ENCODE data around the gene HIF1A. TPM values are rescaled to one million over a fixed set of nuclear protein-coding genes. Genes with fewer than 3 reads are reported as not detected.

The HIF1A gene
- polyA plus RNA-seq (2013, experiment 1 of 2), result 246 TPM
- 253 TPM for polyA plus RNA-seq (2013, experiment 2 of 2)

- Histone ChIP-seq H3K4me1 (ENCODE audit: control insufficient read depth, insufficient read depth, low read length, poor library complexity, severe bottlenecking) (peaks cover 13% of the 10 kb centered on the region), H3K27ac (ENCODE audit: low read depth, low read length, severe bottlenecking) (peak within 1 kb of the TSS; percentile 95), H3K4me3 (ENCODE audit: extremely low read depth, insufficient read depth, low read length, poor library complexity, severe bottlenecking) (peak within 1 kb of the TSS; percentile 67), H3K36me3 (ENCODE audit: control insufficient read depth, insufficient read depth, low read length) (peaks cover 4% of the 10 kb centered on the region), H3K9me3 (ENCODE audit: control insufficient read depth, low read length) (no peaks in the 10 kb centered on the region)
- 2% methylated on average over 39 to 45 of the region's 68 CpGs for WGBS, 2 experiments (ENCODE audit: insufficient coverage in 2 of 2)
Observed at GRCh38 chr14:61694830-61695694, at the start of gene HIF1A. Gene HIF1A (plus strand): TSS chr14:61695513. CDS start chr14:61695805, 292 bp downstream.

GRCh38 chr14:61646366-61647116, 48.8 kb upstream of the HIF1A start:
- 82% methylated on average over 2 of the region's 5 CpGs; no CpG with 5 or more reads in 1 of the 2 experiments for WGBS, 2 experiments (ENCODE audit: insufficient coverage in 2 of 2)
- Histone ChIP-seq H3K4me3 (ENCODE audit: extremely low read depth, insufficient read depth, low read length, poor library complexity, severe bottlenecking) (no peak overlapping the region), H3K27ac (ENCODE audit: low read depth, low read length, severe bottlenecking) (no peak overlapping the region), H3K36me3 (ENCODE audit: control insufficient read depth, insufficient read depth, low read length) (no peaks in the 10 kb centered on the region), H3K9me3 (ENCODE audit: control insufficient read depth, low read length) (no peaks in the 10 kb centered on the region), H3K4me1 (ENCODE audit: control insufficient read depth, insufficient read depth, low read length, poor library complexity, severe bottlenecking) (no peaks in the 10 kb centered on the region)

- H3K4me3 ChIP-seq (ENCODE audit: extremely low read depth, insufficient read depth, low read length, poor library complexity, severe bottlenecking), result no peak overlapping the region
- H3K4me1 ChIP-seq (ENCODE audit: control insufficient read depth, insufficient read depth, low read length, poor library complexity, severe bottlenecking), result no peaks in the 10 kb centered on the region
- no peaks in the 10 kb centered on the region for H3K36me3 ChIP-seq (ENCODE audit: control insufficient read depth, insufficient read depth, low read length)
- no peaks in the 10 kb centered on the region for H3K9me3 ChIP-seq (ENCODE audit: control insufficient read depth, low read length)
- H3K27ac ChIP-seq (ENCODE audit: low read depth, low read length, severe bottlenecking), result no peak overlapping the region
- 92% methylated on average over 4 of the region's 5 CpGs; no CpG with 5 or more reads in 1 of the 2 experiments for WGBS, 2 experiments (ENCODE audit: insufficient coverage in 2 of 2)
Observed at GRCh38 chr14:61647704-61648103, 47.6 kb upstream of the HIF1A start.

GRCh38 chr14:61648377-61648776, 46.9 kb upstream of the HIF1A start:
- no peaks in the 10 kb centered on the region for H3K36me3 ChIP-seq (ENCODE audit: control insufficient read depth, insufficient read depth, low read length)
- H3K4me3 ChIP-seq (ENCODE audit: extremely low read depth, insufficient read depth, low read length, poor library complexity, severe bottlenecking), result no peak overlapping the region
- no peak overlapping the region for H3K27ac ChIP-seq (ENCODE audit: low read depth, low read length, severe bottlenecking)
- peaks cover under 1% of the 10 kb centered on the region for H3K4me1 ChIP-seq (ENCODE audit: control insufficient read depth, insufficient read depth, low read length, poor library complexity, severe bottlenecking)
- H3K9me3 ChIP-seq (ENCODE audit: control insufficient read depth, low read length), result no peaks in the 10 kb centered on the region

GRCh38 chr14:61649283-61649682, 46.0 kb upstream of the HIF1A start:
- WGBS, 2 experiments (ENCODE audit: insufficient coverage in 2 of 2), result no CpG with 5 or more reads among the region's 4 CpGs
- H3K36me3 ChIP-seq (ENCODE audit: control insufficient read depth, insufficient read depth, low read length), result no peaks in the 10 kb centered on the region
- H3K4me3 ChIP-seq (ENCODE audit: extremely low read depth, insufficient read depth, low read length, poor library complexity, severe bottlenecking), result no peak overlapping the region
- H3K4me1 ChIP-seq (ENCODE audit: control insufficient read depth, insufficient read depth, low read length, poor library complexity, severe bottlenecking), result peaks cover 9% of the 10 kb centered on the region
- no peak overlapping the region for H3K27ac ChIP-seq (ENCODE audit: low read depth, low read length, severe bottlenecking)
- H3K9me3 ChIP-seq (ENCODE audit: control insufficient read depth, low read length), result no peaks in the 10 kb centered on the region

GRCh38 chr14:61651355-61651754, 44.0 kb upstream of the HIF1A start:
- 100% methylated on average over 1 of the region's 4 CpGs; no CpG with 5 or more reads in 1 of the 2 experiments for WGBS, 2 experiments (ENCODE audit: insufficient coverage in 2 of 2)
- no peaks in the 10 kb centered on the region for H3K36me3 ChIP-seq (ENCODE audit: control insufficient read depth, insufficient read depth, low read length)
- no peak overlapping the region for H3K4me3 ChIP-seq (ENCODE audit: extremely low read depth, insufficient read depth, low read length, poor library complexity, severe bottlenecking)
- no peaks in the 10 kb centered on the region for H3K9me3 ChIP-seq (ENCODE audit: control insufficient read depth, low read length)
- peaks cover 11% of the 10 kb centered on the region for H3K4me1 ChIP-seq (ENCODE audit: control insufficient read depth, insufficient read depth, low read length, poor library complexity, severe bottlenecking)
- no peak overlapping the region for H3K27ac ChIP-seq (ENCODE audit: low read depth, low read length, severe bottlenecking)

GRCh38 chr14:61652526-61653262, 42.6 kb upstream of the HIF1A start:
- no peak overlapping the region for H3K27ac ChIP-seq (ENCODE audit: low read depth, low read length, severe bottlenecking)
- no peak overlapping the region for H3K4me3 ChIP-seq (ENCODE audit: extremely low read depth, insufficient read depth, low read length, poor library complexity, severe bottlenecking)
- 80 to 87% methylated on average over 4 to 5 of the region's 5 CpGs for WGBS, 2 experiments (ENCODE audit: insufficient coverage in 2 of 2)

GRCh38 chr14:61653507-61653906, 41.8 kb upstream of the HIF1A start:
- H3K27ac ChIP-seq (ENCODE audit: low read depth, low read length, severe bottlenecking), result no peak overlapping the region
- WGBS, 2 experiments (ENCODE audit: insufficient coverage in 2 of 2), result 90% methylated on average over 2 of the region's 6 CpGs; no CpG with 5 or more reads in 1 of the 2 experiments
- no peak overlapping the region for H3K4me3 ChIP-seq (ENCODE audit: extremely low read depth, insufficient read depth, low read length, poor library complexity, severe bottlenecking)

More at GRCh38 chr14:61652526-61653262, 42.6 kb upstream of the HIF1A start:
- Histone ChIP-seq H3K4me1 (ENCODE audit: control insufficient read depth, insufficient read depth, low read length, poor library complexity, severe bottlenecking) (peaks cover 11% of the 10 kb centered on the region), H3K36me3 (ENCODE audit: control insufficient read depth, insufficient read depth, low read length) (no peaks in the 10 kb centered on the region), H3K9me3 (ENCODE audit: control insufficient read depth, low read length) (no peaks in the 10 kb centered on the region)

GRCh38 chr14:61654026-61654425, 41.3 kb upstream of the HIF1A start:
- H3K27ac ChIP-seq (ENCODE audit: low read depth, low read length, severe bottlenecking), result no peak overlapping the region
- no CpG with 5 or more reads among the region's 1 CpG for WGBS, 2 experiments (ENCODE audit: insufficient coverage in 2 of 2)
- H3K4me3 ChIP-seq (ENCODE audit: extremely low read depth, insufficient read depth, low read length, poor library complexity, severe bottlenecking), result no peak overlapping the region
- H3K9me3 ChIP-seq (ENCODE audit: control insufficient read depth, low read length), result no peaks in the 10 kb centered on the region
- peaks cover 11% of the 10 kb centered on the region for H3K4me1 ChIP-seq (ENCODE audit: control insufficient read depth, insufficient read depth, low read length, poor library complexity, severe bottlenecking)
- H3K36me3 ChIP-seq (ENCODE audit: control insufficient read depth, insufficient read depth, low read length), result no peaks in the 10 kb centered on the region

More at GRCh38 chr14:61653507-61653906, 41.8 kb upstream of the HIF1A start:
- no peaks in the 10 kb centered on the region for H3K9me3 ChIP-seq (ENCODE audit: control insufficient read depth, low read length)
- H3K4me1 ChIP-seq (ENCODE audit: control insufficient read depth, insufficient read depth, low read length, poor library complexity, severe bottlenecking), result peaks cover 11% of the 10 kb centered on the region
- no peaks in the 10 kb centered on the region for H3K36me3 ChIP-seq (ENCODE audit: control insufficient read depth, insufficient read depth, low read length)

- 80% methylated on average over 1 of the region's 3 CpGs; no CpG with 5 or more reads in 1 of the 2 experiments for WGBS, 2 experiments (ENCODE audit: insufficient coverage in 2 of 2)
- no peak overlapping the region for H3K27ac ChIP-seq (ENCODE audit: low read depth, low read length, severe bottlenecking)
- H3K4me3 ChIP-seq (ENCODE audit: extremely low read depth, insufficient read depth, low read length, poor library complexity, severe bottlenecking), result no peak overlapping the region
- H3K4me1 ChIP-seq (ENCODE audit: control insufficient read depth, insufficient read depth, low read length, poor library complexity, severe bottlenecking), result peaks cover 11% of the 10 kb centered on the region
- H3K9me3 ChIP-seq (ENCODE audit: control insufficient read depth, low read length), result no peaks in the 10 kb centered on the region
- no peaks in the 10 kb centered on the region for H3K36me3 ChIP-seq (ENCODE audit: control insufficient read depth, insufficient read depth, low read length)
Observed at GRCh38 chr14:61655777-61656176, 39.5 kb upstream of the HIF1A start.
